Stimulated activated CD8-positive, alpha-beta memory T cell treated with anti-CD3 and anti-CD28 coated beads, Interleukin-7, amount 100 ng/mL, for 1 hour (primary cell): ENCODE data around the gene AZIN2.

ENCODE experiments used
- DNase-seq, 2 donors: peaks; one replicate each; pipeline ENCODE4 v3.0.0-alpha.2; 2020; ENCODE audit warnings: low read depth in 2 of 2

AZIN2 gene

GRCh38 chr1:33152685-33153432 lies 71.9 kb downstream of the AZIN2 start:
- no peak for DNase-seq

- DNase-seq: no peak
Observed at GRCh38 chr1:33153650-33154049, 72.7 kb downstream of the AZIN2 start.

GRCh38 chr1:33155877-33156538 lies 75.1 kb downstream of the AZIN2 start:
- DNase-seq: no peak

GRCh38 chr1:33157131-33157530 lies 76.2 kb downstream of the AZIN2 start:
- DNase-seq: no peak

GRCh38 chr1:33158366-33158765 lies 77.4 kb downstream of the AZIN2 start:
- DNase-seq: no peak

- DNase-seq: no peak
Observed at GRCh38 chr1:33159577-33159976, 78.6 kb downstream of the AZIN2 start.

GRCh38 chr1:33161061-33161681 lies 80.2 kb downstream of the AZIN2 start:
- no peak for DNase-seq

GRCh38 chr1:33162141-33162540 lies 81.2 kb downstream of the AZIN2 start:
- no peak for DNase-seq

GRCh38 chr1:33163621-33164519 lies 82.9 kb downstream of the AZIN2 start:
- DNase-seq: no peak

GRCh38 chr1:33165209-33165608 lies 84.3 kb downstream of the AZIN2 start:
- no peak for DNase-seq

- no peak for DNase-seq
Observed at GRCh38 chr1:33165809-33166208, 84.9 kb downstream of the AZIN2 start.

- DNase-seq: no peak
Observed at GRCh38 chr1:33167650-33168447, 86.9 kb downstream of the AZIN2 start.

GRCh38 chr1:33168556-33169289 lies 87.8 kb downstream of the AZIN2 start:
- DNase-seq: no peak

- no peak for DNase-seq
Observed at GRCh38 chr1:33169290-33170055, 88.5 kb downstream of the AZIN2 start.
